Vagina (tissue), 2 donors: Measurements from ENCODE around the gene METTL13. TPM values are rescaled to one million over a fixed set of nuclear protein-coding genes. Genes with fewer than 3 reads are reported as not detected.

Experiments
- DNase-seq, 2 donors: peaks; one replicate each; pipeline ENCODE4 v3.0.0-alpha.2; 2017; ENCODE audit errors: extremely low spot score in 2 of 2
- H3K27ac ChIP-seq: fragments of 200-600 bp; sonication (generic); one replicate; pipeline ENCODE4 v1.5.1; 2019
- H3K27me3 ChIP-seq: fragments of 200-600 bp; sonication (generic); one replicate; pipeline ENCODE4 v1.5.1; 2019
- H3K36me3 ChIP-seq, 2 donors: fragments of 200-600 bp; sonication (generic); one replicate each; pipeline ENCODE4 v1.5.1; 2017 to 2019
- H3K4me1 ChIP-seq: fragments of 200-600 bp; sonication (generic); one replicate; pipeline ENCODE4 v1.5.1; 2019
- H3K4me3 ChIP-seq, 2 donors: fragments of 200-600 bp; sonication (generic); 1 replicate in 1 of 2; 2 replicates in 1 of 2; pipeline ENCODE4 v1.5.1; 2016 to 2019
- H3K9me3 ChIP-seq: fragments of 200-600 bp; sonication (generic); one replicate; pipeline ENCODE4 v1.5.1; 2019
- POLR2A ChIP-seq, 2 donors: fragments of 450-650 bp; IDR thresholded peaks; one replicate each; pipeline ENCODE4 v1.6.1; 2017; ENCODE audit warnings: antibody characterized with exemption in 2 of 2, mild to moderate bottlenecking in 2 of 2, moderate library complexity in 2 of 2
- POLR2AphosphoS5 ChIP-seq, 2 donors: sonication (generic); formaldehyde crosslinking; IDR thresholded peaks; one replicate each; pipeline ENCODE4 v1.9.0; 2017; ENCODE audit warnings: antibody characterized with exemption in 2 of 2, mild to moderate bottlenecking in 2 of 2, low read depth in 1 of 2; ENCODE audit not compliant: insufficient read depth in 1 of 2
- intact Hi-C: fragments of 100-400 bp; cut with DNase I; formaldehyde crosslinking; loops from one replicate; pipeline ENCODE4 v1.15.1; 2023
- total RNA-seq: library from RNA; depleted of rRNA; stranded (reverse); fragments of >200 nt; gene quantifications from one replicate; pipeline ENCODE4 v1.2.3, GENCODE V29; 2016
- TF ChIP-seq, protein P1 (sequence below), 3 experiments: fragments of 450-650 bp in 2 of 3; fragments of 200-600 bp in 1 of 3; sonication (generic) in 1 of 3; IDR thresholded peaks; one replicate each; pipeline ENCODE4 v1.5.1; 2017 to 2019; ENCODE audit warnings: antibody characterized with exemption in 3 of 3, mild to moderate bottlenecking in 2 of 3, moderate library complexity in 2 of 3

METTL13 gene
- total RNA-seq, 1 donor from 2014 or later: 15.5 TPM

DNA sequence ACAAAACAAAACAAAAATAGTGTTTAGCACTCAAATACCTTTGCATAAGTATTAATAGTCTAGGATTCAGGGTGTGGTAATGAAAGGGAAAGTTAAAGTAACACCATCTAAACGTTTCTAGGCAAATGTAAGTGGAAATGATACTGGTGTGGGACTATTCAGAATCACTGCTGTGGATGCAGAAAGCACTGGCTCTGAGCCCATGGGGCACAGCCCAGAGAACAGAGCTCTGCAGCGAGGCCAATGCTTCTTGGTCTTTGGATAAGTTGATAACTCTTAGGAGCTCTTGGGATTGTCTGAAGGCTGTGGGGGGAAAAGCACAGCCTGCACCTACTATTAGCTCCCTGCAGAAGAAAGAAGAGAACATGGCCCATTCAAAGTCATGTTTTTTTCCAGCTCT is 38.5 kb downstream of the METTL13 start:
- intact Hi-C loops: no loop called here
- no peak overlapping the region for H3K27ac ChIP-seq
- no peak overlapping the region for H3K4me3 ChIP-seq
- no peaks in the 10 kb centered on the region for H3K36me3 ChIP-seq
- no peaks in the 10 kb centered on the region for H3K9me3 ChIP-seq
- no peaks in the 10 kb centered on the region for H3K27me3 ChIP-seq
- peaks cover 8% of the 10 kb centered on the region for H3K4me1 ChIP-seq
- no peak for DNase-seq
- TF ChIP-seq POLR2A (IDR thresholded peaks at IDR 0.05) (no peak), POLR2AphosphoS5 (IDR thresholded peaks at IDR 0.05; ENCODE audit: insufficient read depth in 1 of 2, low read depth in 1 of 2) (no peak)
- TF ChIP-seq, protein P1, sequence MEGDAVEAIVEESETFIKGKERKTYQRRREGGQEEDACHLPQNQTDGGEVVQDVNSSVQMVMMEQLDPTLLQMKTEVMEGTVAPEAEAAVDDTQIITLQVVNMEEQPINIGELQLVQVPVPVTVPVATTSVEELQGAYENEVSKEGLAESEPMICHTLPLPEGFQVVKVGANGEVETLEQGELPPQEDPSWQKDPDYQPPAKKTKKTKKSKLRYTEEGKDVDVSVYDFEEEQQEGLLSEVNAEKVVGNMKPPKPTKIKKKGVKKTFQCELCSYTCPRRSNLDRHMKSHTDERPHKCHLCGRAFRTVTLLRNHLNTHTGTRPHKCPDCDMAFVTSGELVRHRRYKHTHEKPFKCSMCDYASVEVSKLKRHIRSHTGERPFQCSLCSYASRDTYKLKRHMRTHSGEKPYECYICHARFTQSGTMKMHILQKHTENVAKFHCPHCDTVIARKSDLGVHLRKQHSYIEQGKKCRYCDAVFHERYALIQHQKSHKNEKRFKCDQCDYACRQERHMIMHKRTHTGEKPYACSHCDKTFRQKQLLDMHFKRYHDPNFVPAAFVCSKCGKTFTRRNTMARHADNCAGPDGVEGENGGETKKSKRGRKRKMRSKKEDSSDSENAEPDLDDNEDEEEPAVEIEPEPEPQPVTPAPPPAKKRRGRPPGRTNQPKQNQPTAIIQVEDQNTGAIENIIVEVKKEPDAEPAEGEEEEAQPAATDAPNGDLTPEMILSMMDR (IDR thresholded peaks at IDR 0.05): no peak

GRCh38 chr1:171826973-171827372 is 45.5 kb downstream of the METTL13 start:
- Histone ChIP-seq H3K4me1 (no peaks in the 10 kb centered on the region), H3K36me3 (no peaks in the 10 kb centered on the region), H3K9me3 (no peaks in the 10 kb centered on the region), H3K4me3 (no peak overlapping the region), H3K27ac (no peak overlapping the region), H3K27me3 (no peaks in the 10 kb centered on the region)
- no peak for TF ChIP-seq POLR2A (IDR thresholded peaks at IDR 0.05)
- TF ChIP-seq, protein P1 (IDR thresholded peaks at IDR 0.05): no peak
- TF ChIP-seq POLR2AphosphoS5 (IDR thresholded peaks at IDR 0.05; ENCODE audit: insufficient read depth in 1 of 2, low read depth in 1 of 2): no peak
- no peak for DNase-seq
- intact Hi-C loops: no loop called here

GRCh38 chr1:171828794-171829193 is 47.3 kb downstream of the METTL13 start:
- H3K4me3 ChIP-seq: no peak overlapping the region
- no peaks in the 10 kb centered on the region for H3K9me3 ChIP-seq
- intact Hi-C loops: no loop called here
- TF ChIP-seq, protein P1 (IDR thresholded peaks at IDR 0.05): no peak
- TF ChIP-seq POLR2A (IDR thresholded peaks at IDR 0.05) (no peak), POLR2AphosphoS5 (IDR thresholded peaks at IDR 0.05; ENCODE audit: insufficient read depth in 1 of 2, low read depth in 1 of 2) (no peak)
- no peak overlapping the region for H3K27ac ChIP-seq
- H3K4me1 ChIP-seq: no peaks in the 10 kb centered on the region
- no peaks in the 10 kb centered on the region for H3K27me3 ChIP-seq
- no peak for DNase-seq
- no peaks in the 10 kb centered on the region for H3K36me3 ChIP-seq

DNA sequence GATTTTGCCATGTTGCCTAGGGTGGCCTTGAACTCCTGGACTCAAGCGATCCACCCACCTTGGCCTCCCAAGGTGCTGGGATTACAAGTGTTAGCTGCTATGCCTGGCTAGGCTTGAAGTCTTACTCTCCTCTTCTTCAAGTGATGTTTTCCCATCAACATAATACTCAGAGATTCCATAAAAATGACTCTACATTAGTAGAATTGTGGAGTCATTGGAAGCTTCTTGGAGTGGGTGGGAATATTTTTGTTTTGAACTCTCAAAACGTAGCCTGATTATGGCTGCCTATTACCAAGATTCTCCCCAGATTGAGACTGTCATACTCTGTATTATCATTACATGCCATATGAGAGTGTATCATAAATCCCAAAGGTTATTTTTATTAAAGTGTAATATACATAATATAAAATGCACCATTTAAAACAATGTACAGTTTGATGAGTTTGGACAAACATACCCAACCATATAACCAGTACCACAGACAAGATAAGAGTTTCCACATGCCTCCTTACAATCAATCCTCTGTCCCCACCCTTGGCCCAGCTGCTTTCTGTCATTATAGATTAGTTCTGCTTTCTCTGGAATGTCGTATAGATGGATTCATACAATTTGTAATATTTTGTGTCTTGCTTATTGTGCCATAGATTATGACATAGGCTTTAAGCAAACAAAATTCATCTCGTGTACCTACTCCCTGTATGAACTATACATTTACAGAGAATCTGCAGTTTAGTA is 51.8 kb downstream of the METTL13 start:
- intact Hi-C loops: no loop called here
- Histone ChIP-seq H3K4me3 (no peak overlapping the region), H3K36me3 (no peaks in the 10 kb centered on the region), H3K4me1 (no peaks in the 10 kb centered on the region), H3K27ac (no peak overlapping the region), H3K9me3 (no peaks in the 10 kb centered on the region), H3K27me3 (no peaks in the 10 kb centered on the region)
- TF ChIP-seq, protein P1 (IDR thresholded peaks at IDR 0.05): no peak
- TF ChIP-seq POLR2A (IDR thresholded peaks at IDR 0.05): no peak
- no peak for TF ChIP-seq POLR2AphosphoS5 (IDR thresholded peaks at IDR 0.05; ENCODE audit: insufficient read depth in 1 of 2, low read depth in 1 of 2)
- no peak for DNase-seq

GRCh38 chr1:171834821-171835220 is 53.4 kb downstream of the METTL13 start:
- no peaks in the 10 kb centered on the region for H3K9me3 ChIP-seq
- TF ChIP-seq, protein P1 (IDR thresholded peaks at IDR 0.05): no peak
- TF ChIP-seq POLR2AphosphoS5 (IDR thresholded peaks at IDR 0.05; ENCODE audit: insufficient read depth in 1 of 2, low read depth in 1 of 2): no peak
- no peak for TF ChIP-seq POLR2A (IDR thresholded peaks at IDR 0.05)
- H3K27ac ChIP-seq: no peak overlapping the region
- no peaks in the 10 kb centered on the region for H3K36me3 ChIP-seq
- H3K4me3 ChIP-seq: no peak overlapping the region
- intact Hi-C loops: no loop called here
- H3K27me3 ChIP-seq: no peaks in the 10 kb centered on the region
- DNase-seq: no peak
- H3K4me1 ChIP-seq: no peaks in the 10 kb centered on the region
